Erythroblast (primary cell): Measurements from ENCODE around the gene P2RX6.

Experiments used
- GATA1 ChIP-seq: IDR thresholded peaks from 2 replicates; pipeline ENCODE4 v1.6.1; 2011; ENCODE audit warnings: low read depth, mild to moderate bottlenecking, control low read depth, low read length, moderate library complexity
- POLR2A ChIP-seq: IDR thresholded peaks from 2 replicates; pipeline ENCODE4 v1.6.1; 2011; ENCODE audit warnings: mild to moderate bottlenecking, low read length

- TF ChIP-seq POLR2A (no peak), GATA1 (no peak)
Observed at GRCh38 chr22:21052715-21053459, 37.9 kb downstream of the P2RX6 start.
